SK-N-MC (cell line): ENCODE results near the gene YKT6.

Experiments
- FOXP2 ChIP-seq: optimal IDR thresholded peaks from 2 replicates; pipeline ENCODE3; 2011; ENCODE audit warnings: mild to moderate bottlenecking, moderate library complexity; ENCODE audit not compliant: insufficient read depth; ENCODE audit errors: extremely low read length, control extremely low read depth
- POLR2AphosphoS5 ChIP-seq: IDR thresholded peaks from 2 replicates; pipeline ENCODE4 v1.6.1; 2012; ENCODE audit warnings: mild to moderate bottlenecking, low read depth, low read length, borderline replicate concordance

DNA sequence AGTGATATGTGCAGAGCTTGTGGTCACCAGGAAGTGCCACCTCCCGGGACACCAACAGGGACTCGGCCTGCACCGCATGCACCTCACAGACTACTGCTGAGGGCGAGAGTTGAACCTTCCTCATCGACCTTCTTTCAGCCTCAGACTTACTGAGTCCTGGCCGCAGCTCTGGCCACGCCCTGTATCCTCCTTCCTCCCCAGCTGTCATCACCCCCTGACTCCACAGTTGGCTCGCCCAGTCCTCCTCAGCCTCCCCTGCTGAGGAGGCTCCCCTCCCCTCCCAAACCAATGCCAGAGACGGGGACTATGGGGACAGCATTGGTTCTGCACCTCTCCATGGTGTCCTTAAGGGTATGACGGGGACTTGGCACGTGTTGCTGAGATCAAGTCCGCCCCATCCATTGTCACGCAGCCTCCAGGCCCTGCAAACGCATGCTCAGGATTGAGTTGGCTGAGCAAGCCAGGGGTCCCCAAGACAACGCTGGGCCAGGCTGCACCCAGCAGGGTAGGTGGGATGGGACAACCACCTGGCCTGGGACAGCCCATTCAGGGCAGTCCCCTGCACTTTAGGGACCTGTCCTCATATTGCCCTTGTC is 49.0 kb downstream of the YKT6 start:
- TF ChIP-seq POLR2AphosphoS5 (no peak), FOXP2 (no peak)
